Brain microvascular endothelial cell (primary cell): ENCODE data around the gene LRRIQ1.

ENCODE experiments used
- DNase-seq: peaks from one replicate; pipeline ENCODE4 v3.0.0-alpha.2; 2020
- H3K27ac ChIP-seq: fragments of 250-450 bp; sonication (Bioruptor Pico); 2 replicates; pipeline ENCODE4 v1.5.1; 2020; ENCODE audit warnings: mild to moderate bottlenecking, moderate library complexity
- H3K27me3 ChIP-seq: fragments of 250-450 bp; sonication (Bioruptor Pico); replicated peaks from 2 replicates; pipeline ENCODE4 v1.5.1; 2020; ENCODE audit warnings: mild to moderate bottlenecking
- H3K36me3 ChIP-seq: fragments of 250-450 bp; sonication (Bioruptor Pico); replicated peaks from 2 replicates; pipeline ENCODE4 v1.5.1; 2020; ENCODE audit warnings: mild to moderate bottlenecking
- H3K4me3 ChIP-seq: 2 replicates; pipeline ENCODE4 v1.5.1; 2011; ENCODE audit warnings: low read depth, mild to moderate bottlenecking, control low read depth, low read length, moderate library complexity
- CTCF ChIP-seq: IDR thresholded peaks from 2 replicates; pipeline ENCODE4 v1.5.1; 2011; ENCODE audit warnings: low read depth, mild to moderate bottlenecking, moderate library complexity, low read length, control low read depth, inconsistent platforms; ENCODE audit errors: missing control alignments
- in situ Hi-C: cut with HindIII; loops from 2 replicates; pipeline ENCODE4 v1.10.0; 2017; ENCODE audit warnings: low sequenced_read_pairs, low pct_ligation_motif_present

LRRIQ1 gene

GRCh38 chr12:85036733-85037132, 582 bp downstream of the LRRIQ1 start:
- no peak overlapping the region for H3K27ac ChIP-seq
- H3K36me3 ChIP-seq = no peaks in the 10 kb centered on the region
- H3K4me3 ChIP-seq = peak overlapping the region; percentile 81
- in situ Hi-C loops = no loop called here
- TF ChIP-seq CTCF = no peak
- H3K27me3 ChIP-seq = no peaks in the 10 kb centered on the region
- no peak for DNase-seq

- no peaks in the 10 kb centered on the region for H3K27me3 ChIP-seq
- TF ChIP-seq CTCF = no peak
- no peak overlapping the region for H3K4me3 ChIP-seq
- H3K27ac ChIP-seq = no peak overlapping the region
- DNase-seq = no peak
- in situ Hi-C loops = no loop called here
- no peaks in the 10 kb centered on the region for H3K36me3 ChIP-seq
These were observed 5.2 kb downstream of the LRRIQ1 start for GRCh38 chr12:85041395-85041794.

DNA sequence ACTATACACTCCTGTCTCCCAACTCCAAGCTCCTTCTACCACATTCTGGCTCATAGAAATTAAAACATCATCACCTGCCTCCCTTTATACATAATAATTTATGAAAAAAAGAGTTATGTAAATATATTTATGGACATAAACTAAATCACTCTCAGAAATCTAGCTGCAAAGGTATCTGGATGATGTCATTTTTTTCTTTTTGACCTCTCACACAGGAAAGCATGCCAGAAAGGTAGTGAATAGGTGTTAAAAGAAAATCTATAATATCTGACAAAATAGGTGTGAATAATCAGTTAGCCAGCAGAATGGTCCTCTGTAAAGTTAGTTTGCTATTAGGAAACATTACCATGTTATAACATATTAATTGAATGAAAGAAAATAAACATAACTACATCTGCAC, 7.7 kb downstream of the LRRIQ1 start:
- DNase-seq = no peak
- Histone ChIP-seq H3K36me3 (no peaks in the 10 kb centered on the region), H3K27ac (no peak overlapping the region), H3K4me3 (no peak overlapping the region), H3K27me3 (no peaks in the 10 kb centered on the region)
- TF ChIP-seq CTCF = no peak
- in situ Hi-C loops = no loop called here

- DNase-seq = peak; percentile 40
These were observed 21.3 kb downstream of the LRRIQ1 start for GRCh38 chr12:85057370-85057963.

DNA sequence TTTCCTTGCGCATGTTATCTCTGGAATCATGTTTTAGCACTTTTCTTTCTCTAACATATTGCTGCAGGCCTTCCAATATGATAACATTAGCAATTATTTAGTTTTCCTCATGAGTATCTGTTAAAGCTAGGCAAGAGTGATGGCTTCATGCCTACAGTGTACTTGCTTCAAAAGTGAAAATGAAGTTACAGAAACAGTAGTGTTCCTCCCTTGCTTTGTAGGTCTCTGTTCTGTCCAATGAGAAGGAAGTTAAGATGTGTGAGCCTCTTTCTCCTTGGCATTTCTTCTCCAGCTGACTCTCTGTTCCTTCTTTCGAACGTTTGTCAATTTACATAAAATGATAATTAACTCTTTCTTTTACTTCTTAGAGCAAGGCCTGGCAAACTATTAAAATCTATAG, 22.2 kb downstream of the LRRIQ1 start:
- no peak for DNase-seq
- in situ Hi-C loops = no loop called here
- Histone ChIP-seq H3K36me3 (no peaks in the 10 kb centered on the region), H3K4me3 (no peak overlapping the region), H3K27ac (no peak overlapping the region), H3K27me3 (no peaks in the 10 kb centered on the region)
- TF ChIP-seq CTCF = no peak

More at GRCh38 chr12:85057370-85057963, 21.3 kb downstream of the LRRIQ1 start:
- H3K4me3 ChIP-seq = no peak overlapping the region
- no peaks in the 10 kb centered on the region for H3K27me3 ChIP-seq
- in situ Hi-C loops = no loop called here
- TF ChIP-seq CTCF = peak; percentile 75
- H3K36me3 ChIP-seq = no peaks in the 10 kb centered on the region
- no peak overlapping the region for H3K27ac ChIP-seq

DNA sequence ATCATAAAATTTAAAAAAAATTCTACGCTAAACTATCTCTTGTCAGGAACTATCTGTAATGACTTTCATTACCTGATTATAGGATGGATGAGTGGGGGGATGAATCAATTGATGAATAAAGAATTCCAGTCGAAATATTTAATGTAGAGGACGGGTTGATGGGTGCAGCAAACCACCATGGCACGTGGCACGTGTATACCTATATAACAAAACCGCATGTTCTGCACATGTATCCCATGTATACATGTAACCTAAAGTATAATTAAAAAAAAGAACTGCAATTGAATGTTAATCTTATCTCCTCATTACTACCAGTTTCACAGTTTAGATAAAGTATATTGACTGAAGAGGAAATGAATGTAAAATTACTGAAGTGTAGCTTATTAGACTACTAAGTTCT, 23.4 kb downstream of the LRRIQ1 start:
- no peaks in the 10 kb centered on the region for H3K27me3 ChIP-seq
- in situ Hi-C loops = no loop called here
- TF ChIP-seq CTCF = no peak
- no peak overlapping the region for H3K27ac ChIP-seq
- H3K36me3 ChIP-seq = no peaks in the 10 kb centered on the region
- no peak overlapping the region for H3K4me3 ChIP-seq
- DNase-seq = no peak
